HG03378 (cell line): ENCODE results near the gene GAS7.

ENCODE experiments used
- ATAC-seq: cut with Tn5 transposase; IDR thresholded peaks from one replicate; pipeline ENCODE4 v1.9.1; 2021; ENCODE audit warnings: mild to moderate bottlenecking, moderate library complexity; ENCODE audit not compliant: unreplicated experiment

GAS7 gene

GRCh38 chr17:9868552-9868951, 329.9 kb downstream of the GAS7 start:
- no peak for ATAC-seq

GRCh38 chr17:9865586-9865985, 332.8 kb downstream of the GAS7 start:
- no peak for ATAC-seq

- ATAC-seq, result no peak
These were observed 335.5 kb downstream of the GAS7 start for GRCh38 chr17:9862949-9863348.

- ATAC-seq, result no peak
These were observed 336.2 kb downstream of the GAS7 start for GRCh38 chr17:9862220-9862619.

- no peak for ATAC-seq
These were observed 337.6 kb downstream of the GAS7 start for GRCh38 chr17:9860851-9861250.
